Body of pancreas (tissue), 4 donors: Measurements from ENCODE around the gene FAM209A.

Experiments
- POLR2A ChIP-seq, 3 donors: fragments of 450-650 bp; IDR thresholded peaks; one replicate each; pipeline ENCODE4 v1.6.1; 2016; ENCODE audit warnings: antibody characterized with exemption in 3 of 3, mild to moderate bottlenecking in 2 of 3
- TF ChIP-seq, protein P1 (sequence below), 7 experiments: fragments of 450-650 bp in 4 of 7; fragments of 200-600 bp in 3 of 7; sonication (generic) in 3 of 7; IDR thresholded peaks; one replicate each; pipeline ENCODE4 v1.5.1; 2016 to 2019; ENCODE audit warnings: antibody characterized with exemption in 7 of 7

DNA sequence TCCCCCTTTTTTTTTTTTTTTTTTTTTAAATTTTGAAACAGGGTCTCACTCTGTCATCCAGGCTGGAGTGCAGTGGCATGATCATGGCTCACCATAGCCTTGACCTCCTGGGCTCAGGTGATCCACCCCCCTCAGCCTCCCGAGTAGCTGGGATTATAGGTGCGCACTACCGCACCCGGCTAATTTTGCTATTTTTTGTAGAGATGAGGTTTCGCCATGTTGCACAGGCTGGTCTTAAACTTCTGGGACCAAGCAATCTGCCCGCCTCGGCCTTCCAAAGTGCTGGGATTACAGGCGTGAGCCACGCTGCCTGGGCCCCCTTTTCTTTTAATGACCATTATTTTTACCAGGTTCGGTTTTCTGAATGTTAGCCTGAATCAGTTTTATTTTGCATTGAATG, 5.0 kb upstream of the FAM209A start:
- TF ChIP-seq POLR2A (IDR thresholded peaks at IDR 0.05), result no peak
- TF ChIP-seq, protein P1, sequence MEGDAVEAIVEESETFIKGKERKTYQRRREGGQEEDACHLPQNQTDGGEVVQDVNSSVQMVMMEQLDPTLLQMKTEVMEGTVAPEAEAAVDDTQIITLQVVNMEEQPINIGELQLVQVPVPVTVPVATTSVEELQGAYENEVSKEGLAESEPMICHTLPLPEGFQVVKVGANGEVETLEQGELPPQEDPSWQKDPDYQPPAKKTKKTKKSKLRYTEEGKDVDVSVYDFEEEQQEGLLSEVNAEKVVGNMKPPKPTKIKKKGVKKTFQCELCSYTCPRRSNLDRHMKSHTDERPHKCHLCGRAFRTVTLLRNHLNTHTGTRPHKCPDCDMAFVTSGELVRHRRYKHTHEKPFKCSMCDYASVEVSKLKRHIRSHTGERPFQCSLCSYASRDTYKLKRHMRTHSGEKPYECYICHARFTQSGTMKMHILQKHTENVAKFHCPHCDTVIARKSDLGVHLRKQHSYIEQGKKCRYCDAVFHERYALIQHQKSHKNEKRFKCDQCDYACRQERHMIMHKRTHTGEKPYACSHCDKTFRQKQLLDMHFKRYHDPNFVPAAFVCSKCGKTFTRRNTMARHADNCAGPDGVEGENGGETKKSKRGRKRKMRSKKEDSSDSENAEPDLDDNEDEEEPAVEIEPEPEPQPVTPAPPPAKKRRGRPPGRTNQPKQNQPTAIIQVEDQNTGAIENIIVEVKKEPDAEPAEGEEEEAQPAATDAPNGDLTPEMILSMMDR (IDR thresholded peaks at IDR 0.05), result no peak
